Karpas-422 (cell line): ENCODE data around the gene MOGAT3. TPM values are rescaled to one million over a fixed set of nuclear protein-coding genes. Genes with fewer than 3 reads are reported as not detected.
"Not testable (repeated sequence)": the region's sequence is repeated elsewhere in the genome, so short reads cannot be mapped to it uniquely, and the experiment has no call there.

Experiments used
- DNase-seq: peaks from one replicate; pipeline ENCODE4 v3.0.0-alpha.2; 2015
- H2AFZ ChIP-seq: fragments of 200-600 bp; sonication (generic); 2 replicates; pipeline ENCODE4 v1.6.1; 2014; ENCODE audit warnings: antibody characterized with exemption, low read length, mixed read lengths
- H3K27ac ChIP-seq: fragments of 200-600 bp; sonication (generic); 2 replicates; pipeline ENCODE4 v1.5.1; 2014; ENCODE audit warnings: mild to moderate bottlenecking, low read length, moderate library complexity
- H3K27me3 ChIP-seq: fragments of 200-600 bp; sonication (generic); 2 replicates; pipeline ENCODE4 v1.6.1; 2014; ENCODE audit warnings: low read length, mixed read lengths
- H3K36me3 ChIP-seq: fragments of 200-600 bp; sonication (generic); 2 replicates; pipeline ENCODE4 v1.6.1; 2014; ENCODE audit warnings: low read length, mixed read lengths; ENCODE audit not compliant: insufficient read depth
- H3K4me1 ChIP-seq: fragments of 200-600 bp; sonication (generic); 2 replicates; pipeline ENCODE4 v1.6.1; 2014; ENCODE audit warnings: mild to moderate bottlenecking, low read length, mixed read lengths
- H3K4me2 ChIP-seq: fragments of 200-600 bp; sonication (generic); 2 replicates; pipeline ENCODE4 v1.6.1; 2014; ENCODE audit warnings: low read length, low read depth, mild to moderate bottlenecking; ENCODE audit not compliant: poor library complexity, severe bottlenecking
- H3K4me3 ChIP-seq: fragments of 200-600 bp; sonication (generic); 2 replicates; pipeline ENCODE4 v1.5.1; 2014; ENCODE audit warnings: mild to moderate bottlenecking, antibody characterized with exemption, low read length, mixed read lengths
- H3K79me2 ChIP-seq: fragments of 200-600 bp; sonication (generic); 2 replicates; pipeline ENCODE4 v1.6.1; 2014; ENCODE audit warnings: mild to moderate bottlenecking, low read length, mixed read lengths
- H3K9ac ChIP-seq: fragments of 200-600 bp; sonication (generic); 2 replicates; pipeline ENCODE4 v1.6.0; 2014; ENCODE audit warnings: low read length
- H3K9me2 ChIP-seq: fragments of 200-600 bp; sonication (generic), shearing (Covaris generic); replicated peaks from 2 replicates; pipeline ENCODE4 v1.6.0; 2014; ENCODE audit warnings: mild to moderate bottlenecking, low read length, moderate library complexity; ENCODE audit not compliant: insufficient read depth
- H3K9me3 ChIP-seq: fragments of 300-700, 200-600 bp; sonication (generic); 2 replicates; pipeline ENCODE4 v1.6.1; 2014; ENCODE audit warnings: low read length, mixed read lengths
- H4K20me1 ChIP-seq: fragments of 200-600 bp; sonication (generic); 2 replicates; pipeline ENCODE4 v1.6.1; 2014; ENCODE audit warnings: mild to moderate bottlenecking, antibody characterized with exemption, low read length, low read depth; ENCODE audit not compliant: insufficient read depth
- total RNA-seq: library from RNA; depleted of rRNA; stranded (reverse); fragments of >200 nt; shearing (Covaris generic); gene quantifications from 2 replicates; pipeline ENCODE4 v1.2.3, GENCODE V29; 2014; ENCODE audit warnings: low replicate concordance

MOGAT3 gene
- total RNA-seq, 1 experiment from 2014 or later, result not detected

DNA sequence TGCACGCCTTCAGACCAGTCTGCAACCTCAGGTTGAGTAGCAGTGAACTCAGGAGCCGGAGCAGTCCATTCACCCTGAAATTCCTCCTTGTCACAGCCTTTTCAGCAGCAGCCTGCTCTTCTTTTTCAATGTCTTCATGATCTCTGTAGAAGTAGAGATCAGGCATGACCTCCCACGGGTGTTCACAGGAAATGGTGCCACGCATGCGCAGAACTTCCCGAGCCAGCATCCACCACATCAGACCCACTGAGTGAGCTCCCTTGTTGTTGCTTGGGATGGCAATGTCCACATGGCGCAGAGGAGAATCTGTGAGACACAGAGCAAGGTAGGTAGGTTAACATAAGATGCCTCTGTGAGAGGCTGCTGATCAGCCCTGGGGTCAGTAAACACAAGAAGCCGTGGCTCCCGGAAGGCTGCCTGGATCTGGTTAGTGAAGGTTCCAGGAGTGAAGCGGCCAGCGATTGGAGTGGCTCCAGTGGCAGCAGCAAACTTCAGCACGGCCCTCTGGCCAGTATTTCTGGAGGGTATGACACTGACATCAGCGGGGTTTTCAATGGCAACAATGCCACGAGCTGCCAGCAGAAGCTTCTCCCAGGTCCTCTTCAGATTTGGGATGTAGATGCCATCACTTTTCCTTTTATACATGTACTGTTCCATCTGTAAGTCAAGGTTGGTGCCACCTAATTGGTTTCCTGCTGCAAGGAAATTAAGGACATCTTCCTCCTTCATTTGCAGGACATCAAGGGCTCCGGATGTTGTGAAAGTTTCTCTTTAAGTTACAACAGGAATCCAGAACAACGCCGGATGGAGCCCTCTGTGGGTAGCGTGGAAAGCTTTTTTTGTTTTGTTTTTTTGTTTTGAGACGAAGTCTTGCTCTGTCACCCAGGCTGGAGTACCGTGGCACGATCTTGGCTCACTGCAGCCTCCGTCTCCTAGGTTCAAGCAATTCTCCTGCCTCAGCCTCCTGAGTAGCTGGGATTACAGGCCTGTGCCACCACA lies 3.2 kb upstream of the MOGAT3 start:
- H3K36me3 ChIP-seq, H3K9me2 ChIP-seq, H3K27ac ChIP-seq, H4K20me1 ChIP-seq, H3K4me1 ChIP-seq, DNase-seq, H3K9me3 ChIP-seq, H3K27me3 ChIP-seq, H3K79me2 ChIP-seq, H3K4me3 ChIP-seq: not testable (repeated sequence)
- Histone ChIP-seq H2AFZ (peak overlapping the region; percentile 84; the same call in 1 of the 2 replicates), H3K4me2 (peak overlapping the region; percentile 44), H3K9ac (peak overlapping the region; percentile 31)

DNA sequence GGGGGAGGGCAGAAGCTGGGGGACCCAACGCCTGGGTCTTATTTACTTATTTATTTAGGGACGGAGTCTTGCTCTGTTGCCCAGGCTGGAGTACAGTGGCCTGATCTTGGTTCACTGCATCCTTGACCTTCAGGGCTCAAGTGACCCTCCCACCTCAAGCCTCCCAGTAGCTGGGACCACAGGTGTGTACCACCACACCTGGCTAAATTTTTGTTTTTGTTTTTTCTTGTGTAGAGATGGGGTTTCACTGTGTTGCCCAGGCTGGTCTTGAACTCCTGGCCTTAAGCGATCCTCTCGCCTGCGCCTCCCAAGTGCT lies 1.7 kb upstream of the MOGAT3 start:
- Histone ChIP-seq H3K36me3 (no peaks in the 10 kb centered on the region), H3K4me2 (no peak overlapping the region), H3K27me3 (no peaks in the 10 kb centered on the region), H3K4me3 (no peak overlapping the region), H3K4me1 (peaks cover 7% of the 10 kb centered on the region), H4K20me1 (no peaks in the 10 kb centered on the region), H3K27ac (no peak overlapping the region), H3K79me2 (no peaks in the 10 kb centered on the region), H3K9me2 (no peaks in the 10 kb centered on the region), H3K9ac (no peak overlapping the region), H2AFZ (no peak overlapping the region), H3K9me3 (no peaks in the 10 kb centered on the region)
- DNase-seq, result no peak

DNA sequence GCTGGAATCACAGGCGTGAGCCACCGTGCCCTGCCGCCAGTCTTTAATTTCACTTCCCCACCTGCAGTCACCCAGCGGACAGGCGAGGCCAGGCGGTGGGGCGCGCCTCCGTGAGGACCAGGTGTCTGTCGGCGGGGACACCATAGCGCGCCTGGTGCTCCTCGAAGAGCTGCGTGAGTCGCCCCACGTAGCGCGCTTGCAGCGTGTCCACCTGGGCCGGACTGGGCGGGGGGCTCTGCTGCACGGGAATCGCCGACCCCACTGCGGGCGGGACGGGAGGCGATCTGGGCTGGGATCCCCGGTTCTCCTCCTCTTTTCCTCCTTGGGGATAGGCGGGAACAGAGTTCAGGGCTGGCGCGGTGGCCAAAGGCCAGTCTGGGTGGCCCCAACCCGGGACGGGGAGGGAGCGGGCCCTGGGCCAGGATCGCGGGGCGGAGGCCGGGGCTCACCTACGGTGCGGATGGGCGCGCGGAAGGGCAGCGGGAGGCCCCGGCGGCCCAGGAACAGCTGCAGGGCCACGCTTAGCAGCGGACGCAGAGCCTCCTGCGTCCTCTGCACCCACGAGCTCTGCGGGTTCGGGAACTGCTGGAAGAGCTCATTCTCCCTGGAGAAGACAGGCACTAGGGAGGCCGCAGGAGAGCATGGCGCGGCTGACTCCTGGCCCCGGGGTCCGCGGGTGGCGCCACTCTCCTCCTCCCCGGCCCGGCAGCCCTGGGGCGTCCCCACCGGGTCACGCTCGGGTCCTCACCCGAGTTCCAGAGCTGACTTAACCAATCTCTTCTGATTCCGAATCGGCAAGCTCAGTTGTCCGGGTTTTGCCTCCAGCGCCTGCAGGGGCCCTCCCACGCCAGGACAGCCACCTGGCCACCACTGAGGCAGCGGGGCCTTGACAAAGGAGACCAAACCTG lies 1.1 kb upstream of the MOGAT3 start:
- H3K79me2 ChIP-seq, result no peaks in the 10 kb centered on the region
- H3K36me3 ChIP-seq, result no peaks in the 10 kb centered on the region
- no peak overlapping the region for H3K9ac ChIP-seq
- H4K20me1 ChIP-seq, result no peaks in the 10 kb centered on the region
- no peak overlapping the region for H2AFZ ChIP-seq
- H3K27ac ChIP-seq, result no peak overlapping the region
- H3K9me2 ChIP-seq, result no peaks in the 10 kb centered on the region
- no peaks in the 10 kb centered on the region for H3K9me3 ChIP-seq
- H3K4me3 ChIP-seq, result no peak overlapping the region
- no peaks in the 10 kb centered on the region for H3K27me3 ChIP-seq
- peaks cover 7% of the 10 kb centered on the region for H3K4me1 ChIP-seq
- no peak for DNase-seq
- no peak overlapping the region for H3K4me2 ChIP-seq

DNA sequence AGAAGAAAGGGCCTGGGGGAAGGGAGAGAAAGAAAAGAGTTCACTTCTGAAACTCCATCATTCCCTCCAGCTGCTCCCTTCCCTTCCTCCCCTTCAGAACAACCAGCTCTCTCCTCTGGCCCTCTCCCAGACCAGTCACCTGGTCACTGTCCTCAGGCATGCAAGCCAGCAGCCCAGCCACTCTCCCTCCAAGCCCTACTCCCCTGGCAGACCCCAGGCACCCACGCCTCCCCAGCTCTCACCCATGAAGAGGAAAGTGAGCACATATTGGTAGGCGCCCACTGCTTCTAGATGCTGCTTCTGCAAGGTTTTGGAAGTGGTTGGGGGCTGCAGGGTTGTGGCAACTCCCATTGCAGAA lies 353 bp downstream of the MOGAT3 start:
- Histone ChIP-seq H3K27me3 (no peaks in the 10 kb centered on the region), H3K36me3 (no peaks in the 10 kb centered on the region), H3K4me2 (no peak overlapping the region), H3K4me3 (no peak overlapping the region), H3K4me1 (peaks cover 7% of the 10 kb centered on the region), H3K9me3 (no peaks in the 10 kb centered on the region), H3K9ac (no peak overlapping the region), H3K79me2 (no peaks in the 10 kb centered on the region), H2AFZ (no peak overlapping the region), H3K27ac (no peak overlapping the region), H4K20me1 (no peaks in the 10 kb centered on the region), H3K9me2 (no peaks in the 10 kb centered on the region)
- no peak for DNase-seq

DNA sequence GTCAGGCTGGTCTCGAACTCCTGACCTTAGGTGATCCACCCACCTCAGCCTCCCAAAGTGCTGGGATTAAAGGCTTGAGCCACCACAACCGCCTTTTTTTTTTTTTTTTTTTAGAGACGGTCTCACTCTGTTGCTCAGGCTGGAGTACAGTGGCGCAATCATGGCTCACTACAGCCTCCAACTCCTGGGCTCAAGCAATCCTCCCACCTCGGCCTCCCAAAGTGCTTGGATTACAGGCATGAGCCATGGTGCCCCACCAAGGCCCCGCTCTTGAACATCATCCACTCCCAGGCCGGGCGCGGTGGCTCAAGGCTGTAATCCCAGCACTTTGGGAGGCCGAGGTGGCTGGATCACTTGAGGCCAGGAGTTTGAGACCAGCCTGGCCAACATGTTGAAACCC lies 1.3 kb downstream of the MOGAT3 start:
- not testable (repeated sequence) for H3K27me3 ChIP-seq, H3K9me3 ChIP-seq, H3K9me2 ChIP-seq, H3K4me2 ChIP-seq, DNase-seq, H3K79me2 ChIP-seq, H3K9ac ChIP-seq, H3K36me3 ChIP-seq, H2AFZ ChIP-seq, H4K20me1 ChIP-seq, H3K4me1 ChIP-seq, H3K4me3 ChIP-seq, H3K27ac ChIP-seq

DNA sequence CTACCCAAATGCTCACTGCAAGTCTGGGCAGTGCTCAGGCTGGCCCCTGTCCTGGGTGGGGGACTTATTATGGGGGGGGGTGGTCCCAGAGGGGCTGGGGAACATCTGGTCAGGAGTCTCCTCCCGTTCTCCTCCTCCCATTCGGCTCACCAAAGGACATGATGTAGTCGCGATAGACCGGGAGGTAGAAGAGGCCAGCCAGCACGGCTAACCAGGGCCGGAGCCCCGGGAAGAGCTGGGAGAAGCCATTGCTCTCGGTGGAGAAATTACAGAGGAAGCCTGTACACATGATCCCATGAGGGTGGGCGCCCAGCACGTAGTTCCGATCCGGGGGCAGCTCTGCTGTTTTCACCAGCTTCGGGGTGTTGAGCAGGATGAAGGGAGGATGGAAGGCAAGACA lies 2.4 kb downstream of the MOGAT3 start:
- no peak overlapping the region for H2AFZ ChIP-seq
- H3K4me1 ChIP-seq, result peaks cover 2% of the 10 kb centered on the region
- H4K20me1 ChIP-seq, result no peaks in the 10 kb centered on the region
- no peak for DNase-seq
- no peaks in the 10 kb centered on the region for H3K9me2 ChIP-seq
- no peak overlapping the region for H3K4me3 ChIP-seq
- no peaks in the 10 kb centered on the region for H3K79me2 ChIP-seq
- H3K9ac ChIP-seq, result no peak overlapping the region
- H3K4me2 ChIP-seq, result no peak overlapping the region
- no peak overlapping the region for H3K27ac ChIP-seq
- H3K27me3 ChIP-seq, result no peaks in the 10 kb centered on the region
- H3K36me3 ChIP-seq, result no peaks in the 10 kb centered on the region
- H3K9me3 ChIP-seq, result no peaks in the 10 kb centered on the region

DNA sequence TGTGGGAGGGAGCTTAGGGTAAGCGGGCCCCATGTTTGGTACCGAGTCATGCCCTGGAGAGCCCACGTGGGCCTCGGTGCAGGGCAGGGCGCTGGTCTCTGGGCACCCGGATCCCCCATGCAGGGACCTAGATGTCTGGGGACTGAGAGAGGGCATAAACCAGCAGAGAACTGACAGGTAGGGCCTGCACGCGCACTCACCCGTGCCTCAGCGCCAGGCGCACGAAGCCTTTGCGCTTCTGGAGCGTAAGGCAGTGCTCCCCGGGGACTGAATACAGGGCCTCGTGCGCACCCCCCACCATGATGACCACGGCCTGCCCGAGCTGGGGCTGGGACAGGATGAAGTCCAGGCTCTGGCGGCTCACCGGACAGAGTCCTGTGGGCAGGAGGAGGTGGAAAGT lies 2.8 kb downstream of the MOGAT3 start:
- Histone ChIP-seq H2AFZ (no peak overlapping the region), H3K9me2 (no peaks in the 10 kb centered on the region), H3K4me3 (no peak overlapping the region), H3K4me1 (no peaks in the 10 kb centered on the region; the same call in 1 of the 2 replicates), H4K20me1 (no peaks in the 10 kb centered on the region), H3K9ac (no peak overlapping the region), H3K4me2 (no peak overlapping the region), H3K27me3 (no peaks in the 10 kb centered on the region), H3K36me3 (no peaks in the 10 kb centered on the region), H3K27ac (no peak overlapping the region), H3K79me2 (no peaks in the 10 kb centered on the region), H3K9me3 (no peaks in the 10 kb centered on the region)
- DNase-seq, result no peak

DNA sequence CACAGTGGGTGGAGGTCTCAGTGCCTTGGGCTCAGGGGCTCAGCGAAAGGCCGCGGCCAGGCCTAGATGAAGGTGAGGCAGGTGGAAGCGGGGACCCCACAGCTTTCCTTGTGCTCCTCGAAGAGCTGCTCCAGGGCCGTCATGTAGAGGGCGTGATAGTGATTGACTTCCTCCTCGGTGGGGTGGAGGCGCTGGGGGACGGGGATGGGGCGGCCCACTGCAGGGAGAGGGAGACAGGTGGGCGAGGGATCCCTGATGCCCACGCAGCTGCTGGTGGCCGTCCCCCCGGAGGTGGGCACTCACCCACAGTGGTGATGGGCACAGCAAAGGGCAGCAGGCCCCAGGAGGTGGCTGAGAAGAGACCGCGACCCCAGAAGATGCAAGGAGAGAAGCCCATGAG lies 5.0 kb downstream of the MOGAT3 start:
- no peaks in the 10 kb centered on the region for H3K27me3 ChIP-seq
- H4K20me1 ChIP-seq, result no peaks in the 10 kb centered on the region
- H3K4me1 ChIP-seq, result no peaks in the 10 kb centered on the region
- no peak overlapping the region for H3K4me3 ChIP-seq
- no peak overlapping the region for H2AFZ ChIP-seq
- no peak for DNase-seq
- no peaks in the 10 kb centered on the region for H3K36me3 ChIP-seq
- H3K9ac ChIP-seq, result no peak overlapping the region
- H3K9me2 ChIP-seq, result no peaks in the 10 kb centered on the region
- no peak overlapping the region for H3K4me2 ChIP-seq
- no peaks in the 10 kb centered on the region for H3K9me3 ChIP-seq
- H3K79me2 ChIP-seq, result no peaks in the 10 kb centered on the region
- H3K27ac ChIP-seq, result no peak overlapping the region
